ENCODE data around the gene GABBR1.

Gene GABBR1

DNA sequence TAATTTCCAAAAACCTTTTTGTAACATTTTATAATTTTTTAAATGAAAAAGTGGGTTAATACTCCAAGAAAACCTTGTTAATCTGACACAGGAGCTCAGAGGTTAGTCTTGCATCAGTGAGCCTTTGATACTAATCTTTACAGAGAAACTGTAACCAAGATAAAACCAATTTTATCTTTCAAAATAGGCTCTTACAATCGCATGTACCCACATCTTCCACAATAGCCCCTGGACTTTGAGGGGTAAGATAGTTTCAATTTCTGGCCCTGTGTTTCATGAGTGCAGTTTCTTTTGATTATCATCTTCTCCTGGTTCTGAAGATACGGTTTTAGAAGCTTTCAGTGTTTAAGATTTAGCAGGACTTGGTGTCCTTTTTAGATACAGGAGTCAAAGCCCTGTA lies 110.8 kb downstream of the GABBR1 start:
- Histone ChIP-seq H3K4me2 (ENCODE audit: low read length) (no peak overlapping the region), H3K79me2 (ENCODE audit: low read length) (no peaks in the 10 kb centered on the region), H3K27me3 (ENCODE audit: low read depth, low read length) (no peaks in the 10 kb centered on the region), H3K9ac (ENCODE audit: low read length) (no peak overlapping the region), H3K4me3 (ENCODE audit: low read length) (no peak overlapping the region), H2AFZ (ENCODE audit: low read depth, low read length) (no peak overlapping the region), H4K20me1 (ENCODE audit: insufficient read depth, low read length) (no peaks in the 10 kb centered on the region), H3K27ac (ENCODE audit: low read length) (no peak overlapping the region), H3K36me3 (replicated peaks; ENCODE audit: low read depth, low read length) (no peaks in the 10 kb centered on the region), H3K9me3 (ENCODE audit: insufficient read depth, low read length) (peaks cover 3% of the 10 kb centered on the region; the same call in 1 of the 2 replicates), H3K4me1 (ENCODE audit: low read length) (no peaks in the 10 kb centered on the region)
- TF ChIP-seq, protein P1, sequence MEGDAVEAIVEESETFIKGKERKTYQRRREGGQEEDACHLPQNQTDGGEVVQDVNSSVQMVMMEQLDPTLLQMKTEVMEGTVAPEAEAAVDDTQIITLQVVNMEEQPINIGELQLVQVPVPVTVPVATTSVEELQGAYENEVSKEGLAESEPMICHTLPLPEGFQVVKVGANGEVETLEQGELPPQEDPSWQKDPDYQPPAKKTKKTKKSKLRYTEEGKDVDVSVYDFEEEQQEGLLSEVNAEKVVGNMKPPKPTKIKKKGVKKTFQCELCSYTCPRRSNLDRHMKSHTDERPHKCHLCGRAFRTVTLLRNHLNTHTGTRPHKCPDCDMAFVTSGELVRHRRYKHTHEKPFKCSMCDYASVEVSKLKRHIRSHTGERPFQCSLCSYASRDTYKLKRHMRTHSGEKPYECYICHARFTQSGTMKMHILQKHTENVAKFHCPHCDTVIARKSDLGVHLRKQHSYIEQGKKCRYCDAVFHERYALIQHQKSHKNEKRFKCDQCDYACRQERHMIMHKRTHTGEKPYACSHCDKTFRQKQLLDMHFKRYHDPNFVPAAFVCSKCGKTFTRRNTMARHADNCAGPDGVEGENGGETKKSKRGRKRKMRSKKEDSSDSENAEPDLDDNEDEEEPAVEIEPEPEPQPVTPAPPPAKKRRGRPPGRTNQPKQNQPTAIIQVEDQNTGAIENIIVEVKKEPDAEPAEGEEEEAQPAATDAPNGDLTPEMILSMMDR (IDR thresholded peaks at IDR 0.05; ENCODE audit: low read depth, low read length): no peak
- no peak for TF ChIP-seq EZH2phosphoT487 (IDR thresholded peaks at IDR 0.05; ENCODE audit: low read depth)

DNA sequence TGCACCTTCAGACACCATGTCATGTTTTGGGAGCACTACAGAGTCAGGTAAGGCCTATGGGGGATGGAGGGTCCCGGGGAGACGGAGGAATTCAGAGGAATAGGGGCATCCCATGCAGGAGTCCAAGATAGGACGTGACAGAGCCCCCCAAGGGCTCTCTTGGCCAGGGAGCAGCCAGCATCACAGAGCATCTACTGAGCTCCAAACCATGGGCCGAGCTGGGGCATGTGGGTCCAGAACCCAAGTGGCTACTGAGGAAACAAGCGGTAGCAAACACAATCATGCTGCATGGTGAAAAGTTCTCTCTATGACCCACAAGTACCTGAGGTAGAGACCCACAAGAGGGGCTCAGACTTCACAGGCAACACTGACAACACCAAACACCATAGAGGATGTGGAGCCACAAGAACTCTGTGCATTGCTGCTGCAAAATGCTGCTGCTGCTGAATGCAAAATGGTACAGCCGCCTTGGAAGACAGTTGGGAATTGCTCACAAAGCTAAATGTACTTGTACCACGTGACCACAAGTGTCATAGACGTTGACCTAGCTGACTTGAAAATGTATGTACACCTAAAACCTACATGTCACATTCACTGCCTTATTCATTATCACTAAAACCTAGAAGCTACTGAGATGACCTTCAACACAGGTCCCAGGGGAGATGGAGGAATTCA lies 111.8 kb downstream of the GABBR1 start:
- Histone ChIP-seq H3K36me3 (replicated peaks; ENCODE audit: low read depth, low read length) (no peaks in the 10 kb centered on the region), H4K20me1 (ENCODE audit: insufficient read depth, low read length) (no peaks in the 10 kb centered on the region), H3K27ac (ENCODE audit: low read length) (no peak overlapping the region), H3K27me3 (ENCODE audit: low read depth, low read length) (no peaks in the 10 kb centered on the region), H3K4me2 (ENCODE audit: low read length) (no peak overlapping the region), H3K79me2 (ENCODE audit: low read length) (no peaks in the 10 kb centered on the region), H3K9ac (ENCODE audit: low read length) (no peak overlapping the region), H3K4me1 (ENCODE audit: low read length) (no peaks in the 10 kb centered on the region), H3K9me3 (ENCODE audit: insufficient read depth, low read length) (peaks cover 3% of the 10 kb centered on the region; the same call in 1 of the 2 replicates), H2AFZ (ENCODE audit: low read depth, low read length) (no peak overlapping the region), H3K4me3 (ENCODE audit: low read length) (no peak overlapping the region)
- TF ChIP-seq, protein P1 (IDR thresholded peaks at IDR 0.05; ENCODE audit: low read depth, low read length): no peak
- no peak for TF ChIP-seq EZH2phosphoT487 (IDR thresholded peaks at IDR 0.05; ENCODE audit: low read depth)

- H3K27me3 ChIP-seq (ENCODE audit: low read depth, low read length): no peaks in the 10 kb centered on the region
- no peak overlapping the region for H3K27ac ChIP-seq (ENCODE audit: low read length)
- no peak overlapping the region for H3K4me2 ChIP-seq (ENCODE audit: low read length)
- H4K20me1 ChIP-seq (ENCODE audit: insufficient read depth, low read length): no peaks in the 10 kb centered on the region
- H2AFZ ChIP-seq (ENCODE audit: low read depth, low read length): no peak overlapping the region
- no peak overlapping the region for H3K9ac ChIP-seq (ENCODE audit: low read length)
- H3K36me3 ChIP-seq (replicated peaks; ENCODE audit: low read depth, low read length): no peaks in the 10 kb centered on the region
- H3K79me2 ChIP-seq (ENCODE audit: low read length): no peaks in the 10 kb centered on the region
- no peaks in the 10 kb centered on the region for H3K4me1 ChIP-seq (ENCODE audit: low read length)
- peaks cover 3% of the 10 kb centered on the region; the same call in 1 of the 2 replicates for H3K9me3 ChIP-seq (ENCODE audit: insufficient read depth, low read length)
- no peak overlapping the region for H3K4me3 ChIP-seq (ENCODE audit: low read length)
- TF ChIP-seq, protein P1 (IDR thresholded peaks at IDR 0.05; ENCODE audit: low read depth, low read length): no peak
- no peak for TF ChIP-seq EZH2phosphoT487 (IDR thresholded peaks at IDR 0.05; ENCODE audit: low read depth)
These were observed 112.8 kb downstream of the GABBR1 start for GRCh38 chr6:29520232-29520631.

DNA sequence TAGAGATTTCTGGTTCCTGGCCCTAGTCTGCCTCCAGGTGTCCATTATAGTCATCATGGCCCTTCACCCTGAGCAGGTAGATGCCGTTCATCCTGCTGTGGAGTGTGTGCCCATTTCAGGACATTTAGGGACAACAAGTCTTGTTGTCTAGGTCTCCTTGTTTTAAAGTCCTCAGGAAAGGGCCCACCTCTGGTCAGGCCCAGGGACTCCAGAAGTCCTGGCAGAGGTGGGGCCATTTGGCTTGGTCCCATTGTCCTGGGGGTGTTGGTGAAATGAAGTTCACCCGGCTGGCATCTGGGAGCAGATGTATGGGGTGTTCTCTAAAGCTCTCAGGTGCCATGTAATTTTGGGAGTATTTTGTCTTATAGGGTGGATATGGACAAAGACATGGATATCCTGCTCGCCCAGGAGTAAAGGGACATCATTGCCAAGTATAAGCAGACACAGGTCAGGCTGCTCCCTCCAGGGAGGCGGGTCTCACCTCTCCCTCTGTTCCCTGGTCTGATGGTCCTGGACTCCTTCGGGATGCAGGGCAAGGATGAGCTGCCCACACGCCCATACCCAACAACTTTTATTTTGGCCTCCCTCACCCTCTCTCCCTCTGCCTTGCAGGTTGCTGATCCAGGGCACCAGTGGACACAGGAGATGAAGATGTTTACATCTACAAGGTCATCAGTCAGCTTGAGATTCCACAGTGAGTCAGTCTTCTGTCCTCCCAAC lies 113.5 kb downstream of the GABBR1 start:
- Histone ChIP-seq H3K4me2 (ENCODE audit: low read length) (no peak overlapping the region), H3K4me1 (ENCODE audit: low read length) (no peaks in the 10 kb centered on the region), H3K9ac (ENCODE audit: low read length) (no peak overlapping the region), H3K36me3 (replicated peaks; ENCODE audit: low read depth, low read length) (no peaks in the 10 kb centered on the region), H3K9me3 (ENCODE audit: insufficient read depth, low read length) (peaks cover 3% of the 10 kb centered on the region; the same call in 1 of the 2 replicates), H4K20me1 (ENCODE audit: insufficient read depth, low read length) (no peaks in the 10 kb centered on the region), H3K4me3 (ENCODE audit: low read length) (no peak overlapping the region), H3K27me3 (ENCODE audit: low read depth, low read length) (no peaks in the 10 kb centered on the region), H3K79me2 (ENCODE audit: low read length) (no peaks in the 10 kb centered on the region), H3K27ac (ENCODE audit: low read length) (no peak overlapping the region), H2AFZ (ENCODE audit: low read depth, low read length) (no peak overlapping the region)
- TF ChIP-seq, protein P1 (IDR thresholded peaks at IDR 0.05; ENCODE audit: low read depth, low read length): no peak
- TF ChIP-seq EZH2phosphoT487 (IDR thresholded peaks at IDR 0.05; ENCODE audit: low read depth): no peak
